K562 (cell line): ENCODE data around the gene GALNT16. TPM values are rescaled to one million over a fixed set of nuclear protein-coding genes. Genes with fewer than 3 reads are reported as not detected.
"Not testable (repeated sequence)": the region's sequence is repeated elsewhere in the genome, so short reads cannot be mapped to it uniquely, and the experiment has no call there.

Experiments used
- ATAC-seq: fragments of 200-7000 bp; cut with Tn5 transposase; 3 replicates; pipeline ENCODE4 v1.9.1; 2020; ENCODE audit warnings: moderate library complexity
- BruUV-seq: library from RNA; stranded (reverse); fragments of 400-500 nt; replicated peaks from 2 replicates; lab custom pipeline; 2021; lab: Mats Ljungman, UMichigan
- CTCF ChIA-PET: fragments of 300-600 bp; formaldehyde crosslinking; extraction: SDS; loops from one replicate; lab custom pipeline; 2021; ENCODE audit warnings: low intra/inter-chr PET ratio; lab: Yijun Ruan, JAX
- POLR2A ChIA-PET: fragments of 300-600, 350-650 bp; sonication (Branson Sonifier 250); formaldehyde crosslinking; extraction: SDS; loops from one replicate; lab custom pipeline; 2021; ENCODE audit warnings: antibody characterized with exemption, inconsistent platforms; lab: Yijun Ruan, JAX
- DNase-seq, 4 experiments: peaks; one replicate each; pipeline versions ENCODE4 v3.0.0 to v3.0.0-alpha.2; 2011 to 2018; ENCODE audit warnings: low spot score in 3 of 4, mixed read lengths in 3 of 4; ENCODE audit errors: extremely low read depth in 1 of 4
- FAIRE-seq: peaks from 2 replicates; lab custom pipeline; 2011; peaks lifted over from hg19 to GRCh38; lab: Jason Lieb, UNC
- H2AFZ ChIP-seq: 2 replicates; pipeline ENCODE4 v1.6.0; 2011; ENCODE audit warnings: low read depth, low read length, control low read depth, inconsistent platforms
- H3K27ac ChIP-seq: fragments of 200-600 bp; 3 replicates; pipeline ENCODE4 v1.8.0; 2011; ENCODE audit warnings: low read depth, mild to moderate bottlenecking, control low read depth, inconsistent platforms, low read length, moderate library complexity, mixed read lengths; ENCODE audit errors: extremely low read depth
- H3K27me3 ChIP-seq, 2 experiments: fragments of 300-600 bp in 1 of 2; 2 replicates in 1 of 2; 3 replicates in 1 of 2; pipeline versions ENCODE4 v1.6.0 to v1.8.0; 2011; ENCODE audit warnings: inconsistent platforms in 2 of 2, low read length in 2 of 2, mild to moderate bottlenecking in 1 of 2, mixed read lengths in 1 of 2, moderate library complexity in 1 of 2; ENCODE audit not compliant: control insufficient read depth in 2 of 2, insufficient read depth in 2 of 2
- H3K36me3 ChIP-seq: fragments of 300-600 bp; 3 replicates; pipeline ENCODE4 v1.8.0; 2011; ENCODE audit warnings: mild to moderate bottlenecking, low read length, inconsistent platforms; ENCODE audit not compliant: control insufficient read depth, insufficient read depth
- H3K4me1 ChIP-seq, 2 experiments: fragments of 200-600 bp in 1 of 2; replicated peaks in 1 of 2; 2 replicates in 1 of 2; 3 replicates in 1 of 2; pipeline versions ENCODE4 v1.5.1 to v1.8.0; 2011; ENCODE audit warnings: inconsistent platforms in 2 of 2, low read length in 2 of 2, mild to moderate bottlenecking in 1 of 2, mixed read lengths in 1 of 2, moderate library complexity in 1 of 2; ENCODE audit not compliant: control insufficient read depth in 2 of 2, insufficient read depth in 2 of 2
- H3K4me2 ChIP-seq: 2 replicates; pipeline ENCODE4 v1.6.1; 2011; ENCODE audit warnings: low read length, control low read depth, inconsistent platforms, mixed read lengths; ENCODE audit not compliant: insufficient read depth
- H3K4me3 ChIP-seq: fragments of 200-600 bp; sonication (generic), shearing (Covaris generic); 2 replicates; pipeline ENCODE4 v1.5.1; 2016; ENCODE audit warnings: control low read depth, inconsistent platforms
- H3K79me2 ChIP-seq: fragments of 200-600 bp; 3 replicates; pipeline ENCODE4 v1.8.0; 2011; ENCODE audit warnings: low read length, inconsistent platforms; ENCODE audit not compliant: control insufficient read depth, insufficient read depth
- H3K9ac ChIP-seq, 2 experiments: 2 replicates each; pipeline versions ENCODE4 v1.6.0 to v1.6.1; 2011; ENCODE audit warnings: low read depth in 2 of 2, low read length in 2 of 2, control low read depth in 1 of 2, inconsistent platforms in 1 of 2, mild to moderate bottlenecking in 1 of 2, mixed read lengths in 1 of 2; ENCODE audit not compliant: insufficient read depth in 1 of 2
- H3K9me1 ChIP-seq: one replicate; pipeline ENCODE4 v1.6.0; 2011; ENCODE audit warnings: inconsistent platforms, mild to moderate bottlenecking, low read length, moderate library complexity; ENCODE audit not compliant: control insufficient read depth, insufficient read depth
- H3K9me3 ChIP-seq: replicated peaks from 2 replicates; pipeline ENCODE4 v1.5.1; 2011; ENCODE audit warnings: low read depth, low read length, inconsistent platforms; ENCODE audit not compliant: control insufficient read depth, insufficient read depth
- H4K20me1 ChIP-seq: replicated peaks from 2 replicates; pipeline ENCODE4 v1.6.1; 2011; ENCODE audit warnings: low read length, inconsistent platforms, mixed read lengths; ENCODE audit not compliant: control insufficient read depth, insufficient read depth
- NRF1 ChIP-seq, 2 experiments: fragments of 450-650 bp; IDR thresholded peaks in 1 of 2; conservative IDR thresholded peaks in 1 of 2; 2 replicates each; pipeline ENCODE4 v1.6.1; 2014; ENCODE audit warnings: mild to moderate bottlenecking in 2 of 2
- PHB2 ChIP-seq: fragments of 450-650 bp; IDR thresholded peaks from 2 replicates; pipeline ENCODE4 v1.6.1; 2017; ENCODE audit warnings: low read depth
- WGBS: fragments of 100-300 bp; shearing (Covaris generic); methylation state at CpG from one replicate; pipeline ENCODE4 v1.1.6; 2016; ENCODE audit warnings: low coverage, mixed read lengths; ENCODE audit not compliant: insufficient coverage; ENCODE audit errors: missing lambda C conversion rate; 5-methylcytosine and 5-hydroxymethylcytosine counted together
- in situ Hi-C: fragments of 300-500 bp; cut with MboI; formaldehyde crosslinking; loops from 4 replicates; pipeline ENCODE4 v1.15.0; 2018; ENCODE audit warnings: inconsistent platforms, mixed read lengths
- intact Hi-C: fragments of 100-400 bp; cut with micrococcal nuclease; formaldehyde crosslinking; loops from 2 replicates; pipeline ENCODE4 v1.14.2; 2022
- polyA plus RNA-seq, 8 experiments: library from polyadenylated mRNA; depleted of rRNA in 4 of 8; stranded (reverse) in 5 of 8; unstranded in 3 of 8; fragments of >200 nt; fragmentation: Nextera tagmentation in 2 of 8; fragmentation: Illumina TruSeq in 1 of 8; extraction: Ambion mirVana in 2 of 8; extraction: Trizol in 1 of 8; gene quantifications; 2 replicates each; pipeline versions ENCODE4 v1.2.1 to v1.2.3, GENCODE V29; 2011 to 2014; ENCODE audit warnings: inconsistent platforms in 1 of 8, missing spikeins in 1 of 8
- total RNA-seq, 7 experiments: library from RNA; depleted of rRNA in 6 of 7; stranded (reverse); fragments of >200 nt in 6 of 7; fragmentation: Illumina TruSeq in 2 of 7; extraction: Trizol in 2 of 7; gene quantifications; 2 replicates each; pipeline versions ENCODE4 v1.2.1 to v1.2.3, GENCODE V29; 2011 to 2021; ENCODE audit warnings: low replicate concordance in 1 of 7

The GALNT16 gene
- total and polyA plus RNA-seq, 9 of the 15 experiments (the other 6 are each of a cell fraction or from before 2014, with no cell fraction given): not detected

DNA sequence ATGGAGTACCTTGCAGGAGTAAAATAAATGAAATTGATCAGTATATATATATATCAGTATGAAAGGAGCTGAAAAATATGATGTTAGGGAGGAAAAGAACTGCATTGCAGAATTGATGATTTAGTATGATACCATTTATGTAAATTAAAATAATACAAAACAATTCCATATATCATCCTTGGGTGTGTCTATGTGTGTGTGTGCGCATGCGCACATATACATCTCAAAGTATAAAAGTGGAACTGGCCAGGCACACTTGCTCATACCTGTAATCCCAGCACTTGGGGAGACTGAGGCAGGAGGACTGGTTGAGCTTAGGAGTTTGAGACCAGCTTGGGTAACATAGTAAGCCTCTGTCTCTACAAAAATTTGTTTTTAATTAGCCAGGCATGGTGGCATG, 15.4 kb downstream of the GALNT16 start:
- Histone ChIP-seq H2AFZ (no peak overlapping the region), H3K36me3 (no peaks in the 10 kb centered on the region), H3K9me1 (no peaks in the 10 kb centered on the region), H3K4me3 (no peak overlapping the region), H3K9me3 (no peaks in the 10 kb centered on the region), H3K27me3 (peaks cover 8 to 16% of the 10 kb centered on the region in 2 experiments; a peak in 3 of 5 replicates), H3K79me2 (no peaks in the 10 kb centered on the region), H3K4me2 (no peak overlapping the region), H3K4me1 (no peaks in the 10 kb centered on the region), H3K27ac (no peak overlapping the region), H4K20me1 (no peaks in the 10 kb centered on the region), H3K9ac (no peak overlapping the region)
- no peak for FAIRE-seq
- 42% methylated on average over 2 of the region's 2 CpGs for WGBS
- ChIA-PET CTCF (no interaction called here), POLR2A (interaction anchor here (0.5 kb wide), 1 partner anchor 19 kb away, joined by 4 read pairs; no protein-coding TSS in a partner anchor)
- intact Hi-C loops (no loop called here), in situ Hi-C loops (no loop called here)
- peak; percentile 50 to 64 for TF ChIP-seq NRF1 (conservative IDR thresholded peaks at IDR 0.05 in 1 of 2, IDR thresholded peaks at IDR 0.05 in 1 of 2)
- TF ChIP-seq PHB2: no peak
- no peak for DNase-seq
- ATAC-seq: no peak
- BruUV-seq: no TSS peak

DNA sequence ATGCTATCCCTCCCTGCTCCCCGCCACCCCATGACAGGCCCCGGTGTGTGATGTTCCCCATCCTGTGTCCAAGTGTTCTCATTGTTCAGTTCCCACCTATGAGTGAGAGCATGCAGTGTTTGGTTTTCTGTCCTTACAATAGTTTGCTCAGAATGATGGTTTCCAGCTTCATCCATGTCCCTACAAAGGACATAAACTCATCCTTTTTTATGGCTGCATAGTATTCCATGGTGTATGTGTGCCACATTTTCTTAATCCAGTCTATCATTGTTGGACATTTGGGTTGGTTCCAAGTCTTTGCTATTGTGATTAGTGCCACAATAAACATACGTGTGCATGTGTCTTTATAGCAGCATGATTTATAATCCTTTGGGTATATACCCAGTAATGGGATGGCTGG, 17.4 kb downstream of the GALNT16 start:
- H3K27ac ChIP-seq, ATAC-seq, H3K27me3 ChIP-seq, in situ Hi-C loops, H3K4me1 ChIP-seq, DNase-seq, H3K79me2 ChIP-seq, CTCF ChIA-PET, H3K4me3 ChIP-seq, intact Hi-C loops, H3K9me1 ChIP-seq, H3K9me3 ChIP-seq, FAIRE-seq, H3K9ac ChIP-seq, H3K4me2 ChIP-seq, H4K20me1 ChIP-seq, POLR2A ChIA-PET, H2AFZ ChIP-seq, H3K36me3 ChIP-seq, BruUV-seq: not testable (repeated sequence)
- 44% methylated on average over 2 of the region's 3 CpGs for WGBS
